ENCODE data around the gene EVC2.

EVC2 gene

DNA sequence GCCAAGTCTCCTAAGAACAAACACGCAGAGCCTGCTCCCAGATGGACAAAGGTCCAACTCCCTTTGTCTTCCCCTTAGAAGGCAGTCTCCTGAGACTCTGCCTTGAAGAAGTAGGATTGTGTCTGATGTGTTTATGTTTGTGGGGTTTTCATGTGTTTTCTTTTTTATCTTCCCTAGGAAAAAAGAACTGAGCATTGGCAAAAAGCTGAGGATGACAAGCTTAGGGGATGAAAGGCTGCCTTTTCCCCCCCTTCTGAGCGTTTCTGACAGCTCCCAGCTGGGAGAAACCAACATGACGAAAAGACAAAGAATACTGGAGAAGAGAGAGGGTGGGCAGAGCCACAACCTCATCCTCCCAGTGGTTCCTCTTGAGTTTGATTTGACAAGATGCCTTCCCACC lies 181.1 kb downstream of the EVC2 start:
- in situ Hi-C loops (cut with HindIII; ENCODE audit: low sequenced_read_pairs), result no loop called here
- H3K4me3 ChIP-seq (ENCODE audit: low read depth, low read length), result no peak overlapping the region
- TF ChIP-seq, protein P1, sequence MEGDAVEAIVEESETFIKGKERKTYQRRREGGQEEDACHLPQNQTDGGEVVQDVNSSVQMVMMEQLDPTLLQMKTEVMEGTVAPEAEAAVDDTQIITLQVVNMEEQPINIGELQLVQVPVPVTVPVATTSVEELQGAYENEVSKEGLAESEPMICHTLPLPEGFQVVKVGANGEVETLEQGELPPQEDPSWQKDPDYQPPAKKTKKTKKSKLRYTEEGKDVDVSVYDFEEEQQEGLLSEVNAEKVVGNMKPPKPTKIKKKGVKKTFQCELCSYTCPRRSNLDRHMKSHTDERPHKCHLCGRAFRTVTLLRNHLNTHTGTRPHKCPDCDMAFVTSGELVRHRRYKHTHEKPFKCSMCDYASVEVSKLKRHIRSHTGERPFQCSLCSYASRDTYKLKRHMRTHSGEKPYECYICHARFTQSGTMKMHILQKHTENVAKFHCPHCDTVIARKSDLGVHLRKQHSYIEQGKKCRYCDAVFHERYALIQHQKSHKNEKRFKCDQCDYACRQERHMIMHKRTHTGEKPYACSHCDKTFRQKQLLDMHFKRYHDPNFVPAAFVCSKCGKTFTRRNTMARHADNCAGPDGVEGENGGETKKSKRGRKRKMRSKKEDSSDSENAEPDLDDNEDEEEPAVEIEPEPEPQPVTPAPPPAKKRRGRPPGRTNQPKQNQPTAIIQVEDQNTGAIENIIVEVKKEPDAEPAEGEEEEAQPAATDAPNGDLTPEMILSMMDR (IDR thresholded peaks at IDR 0.05; ENCODE audit: low read depth, low read length, missing control alignments), result no peak
- DNase-seq (ENCODE audit: low read depth), result no peak

DNA sequence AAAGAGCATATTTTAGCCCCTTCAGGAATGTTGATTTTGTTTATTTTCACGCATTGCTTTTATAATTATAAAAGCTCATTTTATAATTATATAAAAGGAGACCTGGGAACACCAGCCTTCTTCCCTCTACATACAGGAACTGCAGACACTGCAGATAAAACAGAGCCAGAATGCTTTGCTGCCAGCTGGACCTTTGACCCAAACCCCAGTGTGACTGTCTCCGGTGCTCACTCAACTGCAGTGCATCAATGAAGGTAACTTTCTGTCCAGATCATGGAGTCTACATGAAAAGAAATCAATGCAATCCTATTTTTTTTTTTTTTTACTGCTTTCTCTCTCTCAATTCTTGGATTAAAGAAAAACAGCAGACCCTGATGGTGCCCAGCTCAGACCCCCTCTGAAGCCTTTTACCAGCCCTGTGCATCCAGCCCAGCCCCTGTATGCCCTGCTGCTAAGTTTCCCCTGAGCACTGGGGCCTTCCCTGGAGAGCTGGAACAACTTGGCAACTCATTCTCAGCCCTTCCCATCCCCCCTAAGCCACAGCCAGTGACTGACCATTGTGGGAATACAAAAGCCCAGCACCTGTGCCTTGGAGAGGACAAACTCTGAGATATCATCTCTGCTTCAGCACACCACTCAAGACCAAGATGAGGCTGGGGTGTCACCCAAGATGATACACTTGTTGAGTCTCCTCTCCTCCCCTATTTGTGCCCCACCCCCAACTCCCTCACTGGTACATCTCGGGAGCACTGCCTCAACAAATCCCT lies 182.1 kb downstream of the EVC2 start:
- no peak for DNase-seq (ENCODE audit: low read depth)
- in situ Hi-C loops (cut with HindIII; ENCODE audit: low sequenced_read_pairs), result no loop called here
- TF ChIP-seq, protein P1 (IDR thresholded peaks at IDR 0.05; ENCODE audit: low read depth, low read length, missing control alignments), result no peak
- no peak overlapping the region for H3K4me3 ChIP-seq (ENCODE audit: low read depth, low read length)

DNA sequence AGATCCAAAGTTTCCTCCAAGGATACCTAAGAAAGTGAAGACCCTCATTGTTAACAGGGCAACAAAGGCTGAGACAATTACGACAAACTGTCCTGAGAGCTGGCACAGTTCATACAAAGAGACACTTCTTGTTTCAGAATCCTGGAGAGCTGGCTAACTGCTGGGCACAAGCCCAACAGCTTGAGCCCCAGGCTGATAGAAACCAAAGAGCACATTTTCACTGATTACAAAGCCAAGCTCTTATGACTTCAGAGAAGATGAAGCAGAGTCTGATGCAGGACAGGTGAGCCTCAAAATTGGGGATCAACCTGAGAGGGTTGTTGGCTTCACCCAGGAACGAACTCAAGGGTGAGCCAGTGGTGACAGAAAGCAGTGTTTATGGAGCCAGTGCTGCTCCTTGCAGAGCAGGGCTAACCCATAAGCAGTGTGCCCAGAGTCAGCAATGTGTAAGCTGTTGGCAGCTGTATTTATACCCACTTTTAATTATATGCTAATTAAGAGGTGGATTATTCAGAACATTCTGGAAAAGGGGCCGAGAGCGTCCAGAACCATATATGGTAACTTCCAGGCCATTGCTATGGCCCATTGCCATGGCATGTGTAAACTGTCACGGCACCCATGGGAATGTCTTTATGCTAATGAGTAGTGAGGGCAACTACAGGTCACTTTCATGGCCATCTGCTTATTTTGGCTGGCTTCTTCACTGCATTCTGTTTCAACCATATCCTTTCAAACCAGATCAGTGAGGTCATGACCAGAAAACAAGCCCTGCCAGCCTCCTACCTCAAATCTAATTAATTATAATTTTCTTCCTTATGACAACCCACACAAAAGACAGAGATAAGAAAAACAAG lies 183.7 kb downstream of the EVC2 start:
- in situ Hi-C loops (cut with HindIII; ENCODE audit: low sequenced_read_pairs), result no loop called here
- H3K4me3 ChIP-seq (ENCODE audit: low read depth, low read length), result no peak overlapping the region
- TF ChIP-seq, protein P1 (IDR thresholded peaks at IDR 0.05; ENCODE audit: low read depth, low read length, missing control alignments), result no peak
- DNase-seq (ENCODE audit: low read depth), result peak; percentile 64

DNA sequence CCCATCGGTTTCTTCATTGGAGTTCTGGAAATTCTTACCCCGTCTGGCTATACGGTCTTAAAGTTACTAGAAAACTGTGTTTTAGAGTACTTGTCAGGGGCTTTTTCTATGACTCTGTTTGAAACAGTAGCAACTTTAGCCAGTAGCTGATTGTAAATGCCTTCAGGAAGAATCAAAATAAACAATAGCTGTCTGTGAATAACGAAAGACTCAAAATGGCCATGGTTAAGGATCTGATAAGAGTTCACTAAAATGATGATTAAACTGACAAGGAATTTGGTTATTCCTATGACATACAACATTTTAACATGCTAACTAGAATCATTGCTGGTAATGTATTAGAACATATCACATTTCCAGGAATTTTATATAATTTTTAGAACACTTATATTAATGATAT lies 191.0 kb downstream of the EVC2 start:
- in situ Hi-C loops (cut with HindIII; ENCODE audit: low sequenced_read_pairs), result no loop called here
- DNase-seq (ENCODE audit: low read depth), result no peak
- H3K4me3 ChIP-seq (ENCODE audit: low read depth, low read length), result no peak overlapping the region
- TF ChIP-seq, protein P1 (IDR thresholded peaks at IDR 0.05; ENCODE audit: low read depth, low read length, missing control alignments), result no peak

DNA sequence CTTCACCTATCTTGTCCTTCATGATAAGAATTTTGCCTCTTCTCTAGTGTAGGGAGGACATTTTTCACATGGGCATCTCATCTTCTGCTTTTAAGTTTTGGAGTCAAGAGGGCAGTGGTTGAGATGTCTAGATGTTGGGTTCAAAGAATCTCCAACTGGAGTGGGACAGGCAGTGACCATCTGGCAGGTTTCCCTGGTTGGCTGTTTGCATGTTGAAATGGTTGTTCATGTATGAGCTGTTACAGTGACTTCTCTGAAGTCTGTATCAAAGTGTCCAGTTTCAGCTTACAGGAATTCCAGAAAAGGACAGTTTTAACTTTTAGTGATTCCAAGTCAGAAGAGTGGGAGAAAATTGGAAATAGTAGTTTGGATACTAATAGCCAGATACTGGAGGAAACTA lies 192.7 kb downstream of the EVC2 start:
- no peak overlapping the region for H3K4me3 ChIP-seq (ENCODE audit: low read depth, low read length)
- no peak for DNase-seq (ENCODE audit: low read depth)
- TF ChIP-seq, protein P1 (IDR thresholded peaks at IDR 0.05; ENCODE audit: low read depth, low read length, missing control alignments), result no peak
- in situ Hi-C loops (cut with HindIII; ENCODE audit: low sequenced_read_pairs), result no loop called here
